GM15510 (cell line): ENCODE measurements around the gene TENT5A.

Source experiments
- POLR2A ChIP-seq: IDR thresholded peaks from 3 replicates; pipeline ENCODE4 v1.6.1; 2011; ENCODE audit warnings: borderline replicate concordance; ENCODE audit not compliant: insufficient read length; ENCODE audit errors: extremely low read depth

Gene TENT5A

GRCh38 chr6:81783893-81784292 is 31.4 kb upstream of the TENT5A start:
- no peak for TF ChIP-seq POLR2A

GRCh38 chr6:81781624-81782023 is 29.1 kb upstream of the TENT5A start:
- TF ChIP-seq POLR2A: no peak

- no peak for TF ChIP-seq POLR2A
Measured at GRCh38 chr6:81777586-81778268, 25.2 kb upstream of the TENT5A start.

- no peak for TF ChIP-seq POLR2A
Measured at GRCh38 chr6:81774542-81774941, 22.1 kb upstream of the TENT5A start.

- no peak for TF ChIP-seq POLR2A
Measured at GRCh38 chr6:81773887-81774286, 21.4 kb upstream of the TENT5A start.

- no peak for TF ChIP-seq POLR2A
Measured at GRCh38 chr6:81772741-81773140, 20.3 kb upstream of the TENT5A start.

GRCh38 chr6:81771097-81771496 is 18.6 kb upstream of the TENT5A start:
- TF ChIP-seq POLR2A: no peak

GRCh38 chr6:81770381-81770780 is 17.9 kb upstream of the TENT5A start:
- no peak for TF ChIP-seq POLR2A

GRCh38 chr6:81769824-81770223 is 17.3 kb upstream of the TENT5A start:
- no peak for TF ChIP-seq POLR2A

- TF ChIP-seq POLR2A: no peak
Measured at GRCh38 chr6:81768150-81768942, 15.9 kb upstream of the TENT5A start.

GRCh38 chr6:81767163-81767891 is 14.8 kb upstream of the TENT5A start:
- no peak for TF ChIP-seq POLR2A

- TF ChIP-seq POLR2A: no peak
Measured at GRCh38 chr6:81766482-81767069, 14.1 kb upstream of the TENT5A start.

- TF ChIP-seq POLR2A: no peak
Measured at GRCh38 chr6:81764531-81764930, 12.1 kb upstream of the TENT5A start.

- TF ChIP-seq POLR2A: no peak
Measured at GRCh38 chr6:81763968-81764367, 11.5 kb upstream of the TENT5A start.

- no peak for TF ChIP-seq POLR2A
Measured at GRCh38 chr6:81763051-81763450, 10.6 kb upstream of the TENT5A start.
